Activated T-cell treated with anti-CD3 and anti-CD28 coated beads for 48 hours (primary cell): ENCODE measurements around the gene ZDHHC11.
"Not testable (repeated sequence)": the region's sequence is repeated elsewhere in the genome, so short reads cannot be mapped to it uniquely, and the experiment has no call there.

Experiments
- DNase-seq: peaks from one replicate; pipeline ENCODE4 v3.0.0-alpha.2; 2020; ENCODE audit warnings: low read depth

The ZDHHC11 gene

GRCh38 chr5:843926-844325 lies 6.9 kb downstream of the ZDHHC11 start:
- DNase-seq = not testable (repeated sequence)

GRCh38 chr5:843371-843770 lies 7.4 kb downstream of the ZDHHC11 start:
- DNase-seq = not testable (repeated sequence)

- not testable (repeated sequence) for DNase-seq
Measured at GRCh38 chr5:842402-843221, 8.2 kb downstream of the ZDHHC11 start.

- not testable (repeated sequence) for DNase-seq
Measured at GRCh38 chr5:841531-842401, 9.0 kb downstream of the ZDHHC11 start.

GRCh38 chr5:840974-841435 lies 9.8 kb downstream of the ZDHHC11 start:
- DNase-seq = not testable (repeated sequence)

GRCh38 chr5:840118-840973 lies 10.4 kb downstream of the ZDHHC11 start:
- DNase-seq = not testable (repeated sequence)

GRCh38 chr5:838431-838851 lies 12.3 kb downstream of the ZDHHC11 start:
- not testable (repeated sequence) for DNase-seq

- DNase-seq = not testable (repeated sequence)
Measured at GRCh38 chr5:837621-838121, 13.1 kb downstream of the ZDHHC11 start.

GRCh38 chr5:835933-836612 lies 14.7 kb downstream of the ZDHHC11 start:
- DNase-seq = not testable (repeated sequence)

GRCh38 chr5:834013-834412 lies 16.8 kb downstream of the ZDHHC11 start:
- DNase-seq = not testable (repeated sequence)

GRCh38 chr5:828194-828593 lies 22.6 kb downstream of the ZDHHC11 start:
- not testable (repeated sequence) for DNase-seq

GRCh38 chr5:825544-825943 lies 25.2 kb downstream of the ZDHHC11 start:
- DNase-seq = not testable (repeated sequence)

- no peak for DNase-seq
Measured at GRCh38 chr5:821504-821903, 29.3 kb downstream of the ZDHHC11 start.

GRCh38 chr5:820245-820644 lies 30.5 kb downstream of the ZDHHC11 start:
- DNase-seq = no peak

GRCh38 chr5:819078-819477 lies 31.7 kb downstream of the ZDHHC11 start:
- no peak for DNase-seq

GRCh38 chr5:816176-816575 lies 34.6 kb downstream of the ZDHHC11 start:
- no peak for DNase-seq

GRCh38 chr5:815449-815848 lies 35.3 kb downstream of the ZDHHC11 start:
- DNase-seq = no peak

GRCh38 chr5:813575-813974 lies 37.2 kb downstream of the ZDHHC11 start:
- DNase-seq = not testable (repeated sequence)

- not testable (repeated sequence) for DNase-seq
Measured at GRCh38 chr5:811384-811783, 39.4 kb downstream of the ZDHHC11 start.

GRCh38 chr5:807719-808514 lies 42.9 kb downstream of the ZDHHC11 start:
- not testable (repeated sequence) for DNase-seq
